Endothelial cell of umbilical vein (primary cell): ENCODE measurements around the gene RASAL2. TPM values are rescaled to one million over a fixed set of nuclear protein-coding genes. Genes with fewer than 3 reads are reported as not detected.

ENCODE experiments used
- BruUV-seq: library from RNA; stranded (reverse); fragments of 400-500 nt; replicated peaks from 2 replicates; lab custom pipeline; 2021; lab: Mats Ljungman, UMichigan
- CTCF ChIA-PET: fragments of 300-600, 350-600 bp; sonication (Branson Sonifier 250); formaldehyde crosslinking; loops from one replicate; lab custom pipeline; 2021; ENCODE audit warnings: antibody characterized with exemption, inconsistent platforms; lab: Charles Lee
- POLR2A ChIA-PET: fragments of 300-600, 350-600 bp; sonication (Branson Sonifier 250); formaldehyde crosslinking; loops from one replicate; lab custom pipeline; 2021; ENCODE audit warnings: antibody characterized with exemption, inconsistent platforms; lab: Charles Lee
- DNase-seq: peaks from one replicate; pipeline ENCODE4 v3.0.0-alpha.2; 2011; ENCODE audit warnings: low read depth, low spot score
- FAIRE-seq: peaks from 2 replicates; lab custom pipeline; 2011; peaks lifted over from hg19 to GRCh38; lab: Jason Lieb, UNC
- H2AFZ ChIP-seq: 2 replicates; pipeline ENCODE4 v1.6.0; 2012; ENCODE audit warnings: low read depth, low read length, control low read depth, inconsistent platforms
- H3K27ac ChIP-seq: 2 replicates; pipeline ENCODE4 v1.5.1; 2011; ENCODE audit warnings: low read depth, mild to moderate bottlenecking, control low read depth, low read length, moderate library complexity; ENCODE audit not compliant: insufficient read depth
- H3K27me3 ChIP-seq, 2 experiments: 2 replicates each; pipeline versions ENCODE4 v1.6.0 to v1.6.1; 2011; ENCODE audit warnings: low read length in 2 of 2, mixed read lengths in 1 of 2; ENCODE audit not compliant: control insufficient read depth in 2 of 2, insufficient read depth in 2 of 2
- H3K36me3 ChIP-seq, 2 experiments: 2 replicates in 1 of 2; 3 replicates in 1 of 2; pipeline ENCODE4 v1.5.1; 2011; ENCODE audit warnings: low read length in 2 of 2, mild to moderate bottlenecking in 1 of 2, moderate library complexity in 1 of 2; ENCODE audit not compliant: control insufficient read depth in 2 of 2, insufficient read depth in 2 of 2; ENCODE audit errors: extremely low read depth in 1 of 2
- H3K4me1 ChIP-seq: 3 replicates; pipeline ENCODE4 v1.5.1; 2011; ENCODE audit warnings: mild to moderate bottlenecking, low read length; ENCODE audit not compliant: control insufficient read depth, insufficient read depth; ENCODE audit errors: extremely low read depth
- H3K4me2 ChIP-seq: 2 replicates; pipeline ENCODE4 v1.6.1; 2011; ENCODE audit warnings: low read length, control low read depth, mixed read lengths; ENCODE audit not compliant: insufficient read depth
- H3K4me3 ChIP-seq, 3 experiments: fragments of 200-600 bp in 1 of 3; sonication (generic), shearing (Covaris generic) in 1 of 3; replicated peaks in 1 of 3; 2 replicates each; pipeline ENCODE4 v1.5.1; 2011 to 2016; ENCODE audit warnings: control low read depth in 3 of 3, low read length in 3 of 3, mild to moderate bottlenecking in 2 of 3, inconsistent platforms in 1 of 3, low read depth in 1 of 3, moderate library complexity in 1 of 3; ENCODE audit not compliant: insufficient read depth in 1 of 3
- H3K79me2 ChIP-seq: 2 replicates; pipeline ENCODE4 v1.6.0; 2012; ENCODE audit warnings: low read length, inconsistent platforms; ENCODE audit not compliant: control insufficient read depth, insufficient read depth
- H3K9ac ChIP-seq: replicated peaks from 2 replicates; pipeline ENCODE3; 2011; ENCODE audit warnings: low read length, control low read depth; ENCODE audit not compliant: insufficient read depth; ENCODE audit errors: extremely low read depth
- H3K9me1 ChIP-seq: replicated peaks from 3 replicates; pipeline ENCODE4 v1.6.0; 2011; ENCODE audit warnings: mild to moderate bottlenecking, low read length; ENCODE audit not compliant: control insufficient read depth, insufficient read depth; ENCODE audit errors: extremely low read depth
- H3K9me3 ChIP-seq: replicated peaks from 2 replicates; pipeline ENCODE4 v1.5.1; 2012; ENCODE audit warnings: low read length, inconsistent platforms; ENCODE audit not compliant: control insufficient read depth, insufficient read depth
- H4K20me1 ChIP-seq: replicated peaks from 2 replicates; pipeline ENCODE3; 2011; ENCODE audit warnings: mild to moderate bottlenecking, low read length; ENCODE audit not compliant: control insufficient read depth, insufficient read depth; ENCODE audit errors: extremely low read depth
- CTCF ChIP-seq, 2 donors: IDR thresholded peaks; 1 replicate in 1 of 2; 2 replicates in 1 of 2; pipeline ENCODE4 v1.5.1; 2011; ENCODE audit warnings: low read length in 2 of 2, mild to moderate bottlenecking in 2 of 2, moderate library complexity in 2 of 2, control low read depth in 1 of 2, inconsistent platforms in 1 of 2, low read depth in 1 of 2; ENCODE audit not compliant: insufficient read depth in 1 of 2; ENCODE audit errors: extremely low read depth in 1 of 2
- MAX ChIP-seq: IDR thresholded peaks from 2 replicates; pipeline ENCODE4 v1.6.1; 2011; ENCODE audit not compliant: insufficient read depth, insufficient read length
- dilution Hi-C: fragments of 300-500 bp; cut with MboI; formaldehyde crosslinking; loops from one replicate; pipeline ENCODE4 v1.15.0; 2019; ENCODE audit warnings: low sequenced_read_pairs; ENCODE audit not compliant: extremely low pct_ligation_motif_present
- intact Hi-C: fragments of 100-400 bp; cut with micrococcal nuclease; formaldehyde crosslinking; loops from one replicate; pipeline ENCODE4 v1.10.0; 2022
- polyA plus RNA-seq, 4 experiments: library from polyadenylated mRNA; depleted of rRNA in 3 of 4; stranded (reverse) in 3 of 4; unstranded in 1 of 4; fragments of >200 nt; gene quantifications; 2 replicates each; pipeline versions ENCODE4 v1.2.1 to v1.2.3, GENCODE V29; 2011 to 2012; ENCODE audit warnings: missing spikeins in 1 of 4
- total RNA-seq: library from RNA; stranded (reverse); gene quantifications from 2 replicates; pipeline ENCODE4 v1.2.3, GENCODE V29; 2021

Gene RASAL2
- total and polyA plus RNA-seq, 2 donors (not counting 3 experiments of a cell fraction or from before 2014, with no cell fraction given): 12.5 to 15.5 TPM

- POLR2A ChIA-PET: no interaction called here
Measured at GRCh38 chr1:178513278-178513983, 419.5 kb downstream of the RASAL2 start.

More at GRCh38 chr1:178513278-178513983, 419.5 kb downstream of the RASAL2 start:
- no peaks in the 10 kb centered on the region for H3K4me1 ChIP-seq
- H3K27me3 ChIP-seq: peaks cover 0 to 3% of the 10 kb centered on the region in 2 experiments
- no peaks in the 10 kb centered on the region for H3K9me1 ChIP-seq
- no peak overlapping the region for H3K27ac ChIP-seq
- BruUV-seq: no TSS peak
- no peaks in the 10 kb centered on the region for H3K79me2 ChIP-seq
- TF ChIP-seq MAX (no peak), CTCF (IDR thresholded peaks at IDR 0.05; ENCODE audit: extremely low read depth in 1 of 2, insufficient read depth in 1 of 2, low read depth in 1 of 2, low read length in 2 of 2) (peak in 1 of 2 donors; percentile 10)
- H3K9ac ChIP-seq: no peak overlapping the region
- CTCF ChIA-PET: interaction anchor here (1.4 kb wide), 1 partner anchor 203 kb away, joined by 9 read pairs; no protein-coding TSS in a partner anchor
- no peak overlapping the region for H2AFZ ChIP-seq
- no peaks in the 10 kb centered on the region for H4K20me1 ChIP-seq
- no peak for FAIRE-seq
- no peak overlapping the region for H3K4me2 ChIP-seq
- H3K9me3 ChIP-seq: no peaks in the 10 kb centered on the region
- intact Hi-C loops (no loop called here), dilution Hi-C loops (no loop called here)
- H3K4me3 ChIP-seq: no peak overlapping the region
- no peak for DNase-seq
- H3K36me3 ChIP-seq: no peaks in the 10 kb centered on the region
